Measurements from ENCODE around the gene CTSW. TPM values are rescaled to one million over a fixed set of nuclear protein-coding genes. Genes with fewer than 3 reads are reported as not detected.
A peak's percentile ranks its signal among the peaks of the same experiment; 100 is the strongest.
"Not testable (repeated sequence)": the region's sequence is repeated elsewhere in the genome, so short reads cannot be mapped to it uniquely, and the experiment has no call there.

Gene CTSW
- total RNA-seq, 1 experiment from 2014 or later, result not detected

DNA sequence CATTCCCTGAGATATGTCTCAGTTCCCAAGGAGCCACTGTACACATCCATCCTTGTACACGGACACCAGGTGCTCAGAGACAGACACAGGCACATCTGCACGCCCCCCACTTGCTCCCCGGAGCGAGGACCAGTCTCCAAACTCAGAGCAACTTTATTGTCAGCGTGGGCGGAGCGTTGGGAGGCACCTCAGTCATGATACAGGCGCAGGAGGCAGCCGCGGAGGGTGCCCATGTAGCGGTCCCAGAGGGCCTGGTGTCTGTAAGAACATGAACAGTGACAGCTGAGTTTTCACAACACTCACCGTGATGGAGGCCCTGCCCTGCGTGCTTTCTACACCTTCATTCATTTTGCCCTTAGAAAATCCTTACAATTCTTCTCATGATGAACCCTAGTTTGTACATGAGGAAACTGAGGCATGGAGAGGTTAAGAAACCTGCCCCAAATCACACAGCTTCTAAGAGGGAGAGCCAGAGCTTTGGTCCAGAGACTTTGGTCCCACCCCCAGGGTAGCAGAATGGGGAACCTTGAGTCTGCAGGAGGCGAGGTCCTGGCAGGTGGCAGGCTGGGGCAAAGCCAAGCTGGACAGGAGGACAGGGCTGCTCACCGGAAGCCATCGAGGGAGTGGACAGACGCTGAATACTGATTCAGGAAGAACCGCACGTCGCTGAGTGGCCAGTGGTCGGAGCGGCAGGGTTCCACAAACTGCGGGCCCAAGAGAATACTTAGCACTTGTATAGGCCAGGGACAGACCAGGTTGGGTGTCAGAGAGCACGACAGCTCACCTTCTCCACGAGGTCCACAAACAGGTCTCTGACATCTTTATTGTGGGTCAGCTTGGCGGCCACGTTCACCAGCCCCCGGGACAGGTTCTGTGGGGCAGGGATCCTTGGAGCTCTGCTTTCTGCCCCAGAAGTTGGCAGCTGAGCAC lies 4.4 kb downstream of the CTSW start:
- Histone ChIP-seq H3K4me3 (ENCODE audit: insufficient read depth, low read depth, low read length) (no peak overlapping the region), H3K27me3 (ENCODE audit: control insufficient read depth, insufficient read depth, low read length) (peaks cover 2% of the 10 kb centered on the region), H3K36me3 (replicated peaks; ENCODE audit: control insufficient read depth, insufficient read depth, low read length) (peaks cover 34% of the 10 kb centered on the region)
- no peak for DNase-seq

DNA sequence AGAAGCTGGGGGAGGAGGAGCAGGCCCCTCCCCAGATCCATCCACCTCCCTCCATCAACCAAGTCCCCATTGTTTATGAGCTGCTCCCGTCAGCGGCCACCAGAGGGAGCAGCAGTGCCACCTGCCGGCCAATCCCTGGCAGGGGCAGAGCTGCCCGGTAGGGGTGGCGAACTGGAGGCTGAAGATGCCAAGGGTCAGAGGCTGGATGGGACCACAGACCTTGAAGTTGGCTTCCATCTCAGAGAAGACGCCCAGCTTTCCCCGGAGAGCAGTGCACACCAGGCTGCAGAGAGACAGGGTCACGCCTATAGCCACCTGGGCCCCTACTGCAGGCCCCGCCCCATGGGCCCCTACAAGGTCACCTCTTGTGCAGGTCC lies 5.1 kb downstream of the CTSW start:
- Histone ChIP-seq H3K36me3 (replicated peaks; ENCODE audit: control insufficient read depth, insufficient read depth, low read length) (peaks cover 34% of the 10 kb centered on the region), H3K4me3 (ENCODE audit: insufficient read depth, low read depth, low read length) (no peak overlapping the region), H3K27me3 (ENCODE audit: control insufficient read depth, insufficient read depth, low read length) (peaks cover 7% of the 10 kb centered on the region)
- DNase-seq, result peak; percentile 98

DNA sequence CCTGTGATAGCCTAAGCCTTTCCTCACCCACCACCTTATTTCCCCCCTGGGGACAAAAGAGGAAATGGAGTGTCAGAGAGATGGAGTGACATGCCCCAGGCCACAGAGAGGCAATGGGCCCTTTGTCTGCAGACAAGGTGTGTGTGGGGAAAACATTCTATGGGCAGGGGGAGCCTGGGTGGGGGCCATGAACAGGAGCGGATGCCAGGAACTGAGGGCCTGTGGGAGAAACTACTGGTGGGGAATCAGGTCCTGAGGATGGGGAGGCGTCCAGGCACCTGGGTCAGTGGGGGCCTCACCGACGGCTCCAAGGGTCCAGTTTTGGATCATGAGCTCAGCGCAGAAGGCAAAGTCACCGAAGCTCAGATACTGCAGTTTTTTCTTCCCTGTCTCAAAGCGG lies 5.6 kb downstream of the CTSW start:
- DNase-seq, result no peak
- Histone ChIP-seq H3K4me3 (ENCODE audit: insufficient read depth, low read depth, low read length) (no peak overlapping the region), H3K36me3 (replicated peaks; ENCODE audit: control insufficient read depth, insufficient read depth, low read length) (peaks cover 34% of the 10 kb centered on the region)

DNA sequence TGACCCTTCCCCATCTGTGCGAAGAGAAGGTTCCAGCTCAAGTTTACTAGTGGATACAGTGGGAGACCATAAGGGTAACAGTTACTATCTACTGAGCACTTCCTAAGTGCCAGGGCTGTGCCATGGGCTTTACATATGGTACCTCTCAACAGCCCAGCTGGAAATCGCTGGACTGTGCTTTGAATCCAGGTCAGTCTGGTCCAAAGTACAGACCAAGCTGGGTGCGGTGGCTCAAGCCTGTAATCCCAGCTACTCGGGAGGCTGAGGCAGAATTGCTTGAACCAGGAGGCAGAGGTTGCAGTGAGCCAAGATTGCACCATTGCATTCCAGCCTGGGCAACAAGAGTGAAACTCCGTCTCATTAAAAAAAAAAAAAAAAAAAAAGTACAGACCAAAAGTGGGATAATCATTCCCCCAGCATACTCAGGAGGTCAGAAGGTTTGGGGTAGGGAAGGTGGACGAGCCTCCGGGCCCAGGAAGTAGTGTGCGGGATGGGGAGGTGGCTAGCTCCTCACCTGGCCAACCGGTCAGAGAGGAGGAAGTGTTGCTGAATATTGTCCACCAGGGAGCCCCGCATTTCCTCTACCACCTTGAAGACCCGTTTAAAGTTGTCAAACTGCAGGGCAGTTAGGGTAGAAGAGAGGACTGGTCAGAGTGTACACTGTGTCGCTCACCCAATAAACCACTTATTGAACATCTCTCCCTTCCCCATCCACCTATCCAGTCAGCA lies 6.3 kb downstream of the CTSW start:
- H3K4me3 ChIP-seq (ENCODE audit: insufficient read depth, low read depth, low read length), result no peak overlapping the region
- peaks cover 34% of the 10 kb centered on the region for H3K36me3 ChIP-seq (replicated peaks; ENCODE audit: control insufficient read depth, insufficient read depth, low read length)
- no peak for DNase-seq
- H3K27me3 ChIP-seq (ENCODE audit: control insufficient read depth, insufficient read depth, low read length), result peaks cover 15% of the 10 kb centered on the region

More for the DNA sequence above, 5.6 kb downstream of the CTSW start:
- H3K27me3 ChIP-seq (ENCODE audit: control insufficient read depth, insufficient read depth, low read length), result peaks cover 12% of the 10 kb centered on the region

DNA sequence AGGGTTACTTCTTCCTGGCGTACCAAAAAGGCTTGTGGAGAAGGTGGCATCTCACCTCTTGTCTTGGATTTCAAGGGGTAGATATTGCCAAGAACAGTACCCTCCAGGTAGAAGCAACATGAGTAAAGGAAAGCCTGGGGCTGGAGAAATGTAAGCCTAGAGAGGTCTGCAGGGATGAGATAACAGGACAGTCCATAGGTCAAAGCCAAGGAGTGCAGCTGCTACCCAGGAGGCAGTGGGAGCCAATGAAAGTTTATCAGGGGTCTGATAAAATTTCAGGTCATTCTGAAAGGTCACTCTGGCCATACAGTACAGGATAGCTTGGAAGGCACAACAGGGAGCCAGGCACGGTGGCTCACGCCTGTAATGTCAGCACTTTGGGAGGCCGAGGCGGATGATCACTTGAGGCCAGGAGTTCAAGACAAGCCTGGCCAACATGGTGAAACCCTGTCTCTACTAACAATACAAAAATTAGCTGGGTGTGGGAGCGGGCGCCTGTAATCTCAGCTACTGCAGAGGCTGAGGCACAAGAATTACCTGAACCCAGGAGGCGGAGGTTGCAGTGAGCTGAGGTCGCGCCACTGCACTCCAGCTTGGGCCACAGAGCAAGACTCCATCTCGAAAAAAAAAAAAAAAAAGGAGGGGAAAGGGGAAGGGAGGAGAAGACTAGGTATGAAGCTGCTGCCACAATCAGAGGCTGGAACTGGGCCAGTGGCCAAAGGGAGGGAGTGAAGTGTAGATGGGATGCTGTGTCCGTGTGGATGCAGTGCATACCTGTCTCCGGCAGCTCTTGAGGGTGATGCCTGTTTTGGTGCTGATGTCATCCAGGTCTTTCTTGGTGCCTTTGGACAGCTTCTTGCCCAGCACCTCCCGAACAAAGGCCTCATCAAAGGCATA lies 7.4 kb downstream of the CTSW start:
- peaks cover 34% of the 10 kb centered on the region for H3K36me3 ChIP-seq (replicated peaks; ENCODE audit: control insufficient read depth, insufficient read depth, low read length)

DNA sequence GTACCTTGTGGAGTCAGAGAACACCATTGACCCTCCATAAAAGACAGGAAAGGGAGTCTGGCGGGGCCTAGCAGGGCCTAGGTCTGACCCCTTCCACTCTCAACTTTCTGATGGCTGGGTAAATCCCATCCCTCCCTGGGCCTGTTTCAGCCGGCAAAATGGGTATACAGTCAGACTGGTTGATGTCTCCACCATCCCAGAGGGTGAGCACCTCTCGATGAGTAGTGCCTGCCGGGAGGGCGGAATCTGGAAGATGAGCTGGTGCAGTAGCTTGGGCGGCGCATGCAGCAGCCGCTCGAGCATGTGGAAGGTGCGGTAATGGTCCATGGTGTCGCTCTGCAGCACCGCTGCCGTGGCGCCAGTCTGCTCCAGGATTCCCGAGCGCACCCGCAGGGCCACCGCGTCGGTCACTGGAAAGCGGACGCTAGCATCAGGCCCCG lies 8.1 kb downstream of the CTSW start:
- Histone ChIP-seq H3K4me3 (ENCODE audit: insufficient read depth, low read depth, low read length) (peak overlapping the region; percentile 75), H3K27me3 (ENCODE audit: control insufficient read depth, insufficient read depth, low read length) (peaks cover 17% of the 10 kb centered on the region), H3K36me3 (replicated peaks; ENCODE audit: control insufficient read depth, insufficient read depth, low read length) (peaks cover 34% of the 10 kb centered on the region)
- no peak for DNase-seq

More for the DNA sequence above, 7.4 kb downstream of the CTSW start:
- Histone ChIP-seq H3K4me3 (ENCODE audit: insufficient read depth, low read depth, low read length) (peak overlapping the region; percentile 75), H3K27me3 (ENCODE audit: control insufficient read depth, insufficient read depth, low read length) (peaks cover 17% of the 10 kb centered on the region)
- DNase-seq, result no peak

DNA sequence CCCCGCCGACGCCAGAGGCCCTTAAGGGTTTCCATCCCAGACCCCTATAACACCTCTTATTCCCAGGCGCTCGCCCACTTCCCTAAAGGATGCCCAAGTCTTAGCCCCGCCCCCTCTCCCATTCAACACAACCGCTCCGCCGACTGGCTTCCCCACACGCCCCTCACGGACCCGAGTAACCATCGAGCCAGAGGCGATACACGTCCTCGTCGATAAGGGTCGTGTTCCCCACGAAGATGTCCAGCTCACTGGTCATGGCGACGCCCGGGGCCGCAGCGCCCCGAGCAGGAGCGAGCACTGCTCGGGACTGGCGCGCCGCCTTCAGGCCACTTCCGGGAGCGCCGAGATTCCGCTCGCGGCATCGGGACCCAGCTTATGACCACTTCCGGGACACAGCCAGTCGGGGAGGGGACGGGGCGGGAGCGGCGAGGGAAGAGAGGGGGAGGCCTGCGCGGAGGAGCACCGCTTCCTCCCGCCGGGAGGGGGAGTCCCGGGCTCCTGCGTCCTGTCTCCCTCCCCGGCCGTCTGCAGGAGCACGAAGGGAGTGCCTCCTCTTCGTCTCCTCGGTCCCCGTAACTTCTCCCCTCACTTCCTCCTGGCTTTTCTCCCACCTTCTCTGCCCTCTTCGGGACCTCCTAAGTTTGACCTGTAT lies 8.7 kb downstream of the CTSW start, which contains the start of gene FIBP:
Gene FIBP, minus strand, starts transcription at position 309 of the 652 bp plus-strand sequence. Its CDS starts 53 bp downstream, at position 256.
- Histone ChIP-seq H3K36me3 (replicated peaks; ENCODE audit: control insufficient read depth, insufficient read depth, low read length) (peaks cover 32% of the 10 kb centered on the region), H3K4me3 (ENCODE audit: insufficient read depth, low read depth, low read length) (peak within 1 kb of the TSS; percentile 75), H3K27me3 (ENCODE audit: control insufficient read depth, insufficient read depth, low read length) (peaks cover 17% of the 10 kb centered on the region)
- peak; percentile 100 for DNase-seq

DNA sequence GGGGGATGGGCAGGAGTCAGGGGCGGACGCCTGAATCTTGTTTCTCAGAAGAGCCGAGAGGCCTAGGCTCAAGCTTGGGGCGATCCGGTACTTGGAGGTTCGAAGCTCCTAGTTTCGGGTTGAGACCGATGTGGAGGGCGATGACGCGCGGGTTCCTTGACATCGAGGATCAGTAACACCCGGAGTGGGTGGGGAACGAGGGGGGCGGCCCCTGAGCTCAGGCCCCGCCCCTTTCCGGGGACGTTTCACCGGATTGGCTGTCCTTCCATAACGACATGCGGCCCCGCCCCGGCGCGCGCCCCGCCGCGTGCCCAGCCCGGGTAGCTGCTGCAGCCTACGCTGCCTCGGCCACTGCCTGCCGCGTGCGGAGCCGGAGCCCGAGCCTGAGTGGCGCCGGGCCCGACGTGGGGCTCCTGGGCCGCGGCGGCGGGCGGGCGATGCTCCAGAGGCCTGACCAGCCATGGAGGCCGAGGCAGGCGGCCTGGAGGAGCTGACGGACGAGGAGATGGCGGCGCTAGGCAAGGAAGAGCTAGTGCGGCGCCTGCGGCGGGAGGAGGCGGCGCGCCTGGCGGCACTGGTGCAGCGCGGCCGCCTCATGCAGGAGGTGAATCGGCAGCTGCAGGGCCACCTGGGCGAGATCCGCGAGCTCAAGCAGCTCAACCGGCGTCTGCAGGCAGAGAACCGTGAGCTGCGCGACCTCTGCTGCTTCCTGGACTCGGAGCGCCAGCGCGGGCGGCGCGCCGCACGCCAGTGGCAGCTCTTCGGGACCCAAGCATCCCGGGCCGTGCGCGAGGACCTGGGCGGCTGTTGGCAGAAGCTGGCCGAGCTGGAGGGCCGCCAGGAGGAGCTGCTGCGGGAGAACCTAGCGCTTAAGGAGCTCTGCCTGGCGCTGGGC lies 10.9 kb downstream of the CTSW start, which contains the start of gene CCDC85B:
Gene CCDC85B, plus strand, starts transcription at position 350 of the 895 bp plus-strand sequence. Its CDS starts 111 bp downstream, at position 461.
- H3K36me3 ChIP-seq (replicated peaks; ENCODE audit: control insufficient read depth, insufficient read depth, low read length), result peaks cover 13% of the 10 kb centered on the region
- peaks cover 17% of the 10 kb centered on the region for H3K27me3 ChIP-seq (ENCODE audit: control insufficient read depth, insufficient read depth, low read length)
- peak within 1 kb of the TSS; percentile 95 for H3K4me3 ChIP-seq (ENCODE audit: insufficient read depth, low read depth, low read length)
- peak; percentile 99 for DNase-seq

DNA sequence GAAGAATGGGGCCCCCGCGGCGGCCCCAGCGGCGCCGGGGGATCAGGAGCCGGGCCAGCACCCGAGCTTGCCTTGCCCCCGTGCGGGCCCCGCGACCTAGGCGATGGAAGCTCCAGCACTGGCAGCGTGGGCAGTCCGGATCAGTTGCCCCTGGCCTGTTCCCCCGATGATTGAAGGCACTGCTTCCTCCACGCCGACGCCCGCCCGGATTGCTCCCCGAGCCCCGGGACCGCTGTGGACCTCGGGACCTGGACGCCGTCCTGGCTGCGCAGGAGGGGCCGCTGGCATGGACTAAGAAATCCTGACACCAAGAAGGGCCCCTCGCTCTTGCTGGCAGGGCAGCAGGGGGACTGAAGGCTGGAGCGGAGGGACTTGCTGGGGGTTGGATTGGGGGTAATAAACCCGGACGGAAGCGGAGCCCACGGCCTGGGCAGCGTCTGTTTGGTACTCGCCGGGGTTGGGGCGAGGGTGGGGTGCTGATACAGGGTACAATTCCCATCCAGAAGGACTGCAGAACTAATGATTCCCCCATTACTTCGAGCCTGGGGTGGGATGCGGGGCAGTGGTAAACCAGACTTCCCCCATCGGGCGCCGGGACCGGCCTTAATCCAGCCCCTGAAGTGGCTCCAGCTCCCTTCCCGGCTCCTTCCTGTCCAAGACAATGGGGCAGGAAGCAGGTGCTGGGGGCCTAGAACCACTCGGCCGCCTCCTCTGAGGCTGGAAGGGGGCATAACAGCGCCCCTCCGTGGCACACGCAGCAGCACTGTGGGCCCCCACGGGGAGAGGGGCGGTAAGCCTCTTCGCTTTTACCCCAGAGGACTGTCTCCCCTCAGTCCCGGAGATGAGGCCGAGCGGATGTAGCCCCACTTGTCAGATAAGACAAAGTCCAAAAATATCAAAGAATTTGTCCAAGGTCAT lies 11.8 kb downstream of the CTSW start:
- H3K27me3 ChIP-seq (ENCODE audit: control insufficient read depth, insufficient read depth, low read length), result peaks cover 17% of the 10 kb centered on the region
- peaks cover 7% of the 10 kb centered on the region for H3K36me3 ChIP-seq (replicated peaks; ENCODE audit: control insufficient read depth, insufficient read depth, low read length)
- peak overlapping the region; percentile 95 for H3K4me3 ChIP-seq (ENCODE audit: insufficient read depth, low read depth, low read length)
- DNase-seq, result peak; percentile 91

DNA sequence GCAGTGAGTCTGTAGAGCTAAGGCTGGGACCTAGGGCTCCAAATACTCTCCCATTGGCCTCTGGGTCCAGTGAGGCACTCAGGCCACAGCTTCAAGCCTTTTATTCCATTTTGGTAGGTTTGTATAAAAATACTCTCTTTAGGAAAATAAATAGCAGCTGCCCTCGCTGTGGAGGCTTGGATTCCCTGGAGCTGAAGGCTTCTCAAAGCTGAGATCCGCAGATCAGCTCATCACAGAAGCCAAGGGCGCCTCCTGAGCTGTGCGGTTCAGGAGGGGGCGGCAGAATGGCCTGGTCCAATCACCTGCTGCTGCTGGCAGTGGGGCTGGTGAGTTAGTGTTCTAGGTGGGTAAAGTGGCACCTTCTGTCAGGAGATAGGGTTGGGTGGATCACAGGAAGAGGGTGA lies 12.5 kb downstream of the CTSW start:
- peaks cover 17% of the 10 kb centered on the region for H3K27me3 ChIP-seq (ENCODE audit: control insufficient read depth, insufficient read depth, low read length)
- peak overlapping the region; percentile 95 for H3K4me3 ChIP-seq (ENCODE audit: insufficient read depth, low read depth, low read length)
- not testable (repeated sequence) for DNase-seq; H3K36me3 ChIP-seq (replicated peaks; ENCODE audit: control insufficient read depth, insufficient read depth, low read length)

DNA sequence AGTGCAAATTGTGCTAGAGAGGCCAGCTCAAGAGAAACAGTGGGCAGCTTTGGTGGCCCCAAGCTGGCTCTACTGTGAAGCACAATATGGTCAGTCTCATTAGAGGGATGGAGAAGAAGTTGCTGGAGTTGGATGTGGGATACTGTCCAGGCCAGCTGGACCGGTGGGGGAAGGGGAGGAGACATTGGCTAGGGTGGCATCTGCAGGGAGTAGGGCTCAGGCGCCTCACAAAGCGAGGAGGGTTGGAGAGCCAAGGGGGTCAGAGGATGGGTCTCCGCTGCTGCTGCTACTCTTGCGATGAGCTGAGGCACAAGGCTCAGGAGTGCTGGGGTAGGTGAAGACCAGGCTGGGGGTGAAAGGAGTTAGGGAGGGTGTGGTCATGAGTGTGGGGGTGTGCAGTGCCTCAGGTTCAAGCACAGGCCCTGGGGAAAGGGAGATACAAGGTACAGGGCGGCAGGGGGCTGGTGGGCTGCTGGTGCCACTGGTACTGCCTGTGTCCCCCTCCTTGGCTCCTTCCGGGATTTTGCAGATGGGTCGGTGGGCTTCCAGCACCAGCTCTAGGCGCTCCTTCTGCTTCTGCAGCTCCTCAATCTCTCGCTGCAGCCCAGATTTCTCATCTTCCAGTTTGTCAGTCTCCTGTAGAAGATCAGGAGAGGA lies 13.2 kb downstream of the CTSW start:
- Histone ChIP-seq H3K27me3 (ENCODE audit: control insufficient read depth, insufficient read depth, low read length) (peaks cover 17% of the 10 kb centered on the region), H3K36me3 (replicated peaks; ENCODE audit: control insufficient read depth, insufficient read depth, low read length) (no peaks in the 10 kb centered on the region; the same call in 1 of the 2 replicates), H3K4me3 (ENCODE audit: insufficient read depth, low read depth, low read length) (no peak overlapping the region)
- DNase-seq, result no peak

Data from H7 (cell line).